ENCODE data around the gene STT3B.
"Not testable (repeated sequence)": the region's sequence is repeated elsewhere in the genome, so short reads cannot be mapped to it uniquely, and the experiment has no call there.

STT3B gene

GRCh38 chr3:31605333-31605732 lies 72.6 kb downstream of the STT3B start:
- DNase-seq (ENCODE audit: low spot score), result not testable (repeated sequence)

GRCh38 chr3:31606453-31606852 lies 73.7 kb downstream of the STT3B start:
- no peak for DNase-seq (ENCODE audit: low spot score)

GRCh38 chr3:31610700-31611275 lies 78.1 kb downstream of the STT3B start:
- peak; percentile 18 for DNase-seq (ENCODE audit: low spot score)

GRCh38 chr3:31613177-31613576 lies 80.5 kb downstream of the STT3B start:
- no peak for DNase-seq (ENCODE audit: low spot score)

DNA sequence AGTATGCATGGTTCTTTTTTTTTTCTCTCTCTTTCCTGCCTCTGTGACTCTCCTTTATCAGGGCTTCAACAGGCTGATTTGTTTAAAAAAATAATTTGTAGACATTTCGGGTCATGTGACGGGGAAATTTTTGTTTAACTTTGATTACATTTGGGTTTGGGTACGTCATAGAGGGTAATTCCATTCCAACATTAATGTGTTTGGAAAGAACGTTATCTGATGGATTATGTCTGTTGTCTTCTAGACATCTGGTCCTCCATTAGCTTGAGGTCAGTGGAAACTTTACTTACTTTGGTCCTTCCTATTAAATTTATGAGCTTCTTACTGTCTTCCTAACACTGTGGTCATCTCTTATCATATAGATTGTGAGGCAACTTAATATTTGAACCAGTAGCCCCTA lies 80.9 kb downstream of the STT3B start:
- DNase-seq (ENCODE audit: low spot score), result no peak

DNA sequence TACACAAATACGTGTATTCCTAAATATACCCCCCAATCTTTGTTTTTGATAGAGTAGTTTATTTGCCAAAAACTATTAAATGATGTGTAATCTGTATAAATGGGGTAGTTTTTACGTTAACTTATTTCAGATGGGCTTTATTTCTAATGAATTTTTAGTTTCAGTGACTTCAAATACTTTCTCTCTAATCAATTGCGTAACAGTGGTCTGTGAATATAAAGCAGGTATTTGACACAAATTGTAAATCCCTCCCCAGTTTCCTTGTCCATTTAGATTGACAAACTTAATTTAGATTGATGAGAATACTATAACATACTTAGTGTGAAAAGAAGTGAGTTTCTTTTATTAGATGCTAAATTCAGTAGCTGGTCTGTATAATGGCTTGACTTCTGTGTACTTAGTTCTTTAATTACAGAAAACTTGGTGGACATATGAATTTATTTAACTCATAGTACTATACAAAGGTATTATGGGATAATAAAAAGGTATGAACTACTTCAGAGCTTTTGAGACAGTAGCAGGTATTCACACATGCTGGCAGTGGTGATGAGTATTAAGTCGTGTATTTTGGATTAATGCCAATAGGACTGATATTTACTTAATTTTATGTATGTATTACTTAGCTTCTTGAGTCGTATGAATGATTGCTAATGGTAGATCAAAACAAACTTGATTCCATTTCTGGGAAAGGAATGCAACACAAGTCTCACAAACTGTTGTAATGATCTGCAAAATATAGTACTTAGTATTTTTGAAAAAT lies 81.6 kb downstream of the STT3B start:
- DNase-seq (ENCODE audit: low spot score), result no peak

GRCh38 chr3:31615071-31615875 lies 82.5 kb downstream of the STT3B start:
- no peak for DNase-seq (ENCODE audit: low spot score)

GRCh38 chr3:31616711-31617110 lies 84.0 kb downstream of the STT3B start:
- no peak for DNase-seq (ENCODE audit: low spot score)

- DNase-seq (ENCODE audit: low spot score), result no peak
Observed at GRCh38 chr3:31620656-31621055, 87.9 kb downstream of the STT3B start.

- no peak for DNase-seq (ENCODE audit: low spot score)
Observed at GRCh38 chr3:31621314-31621713, 88.6 kb downstream of the STT3B start.

- DNase-seq (ENCODE audit: low spot score), result no peak
Observed at GRCh38 chr3:31622636-31623288, 90.0 kb downstream of the STT3B start.

- no peak for DNase-seq (ENCODE audit: low spot score)
Observed at GRCh38 chr3:31624083-31624709, 91.5 kb downstream of the STT3B start.

- DNase-seq (ENCODE audit: low spot score), result no peak
Observed at GRCh38 chr3:31625358-31625757, 92.6 kb downstream of the STT3B start.

GRCh38 chr3:31629054-31629453 lies 96.3 kb downstream of the STT3B start:
- no peak for DNase-seq (ENCODE audit: low spot score)

GRCh38 chr3:31634476-31634875 lies 101.8 kb downstream of the STT3B start:
- DNase-seq (ENCODE audit: low spot score), result no peak

- no peak for DNase-seq (ENCODE audit: low spot score)
Observed at GRCh38 chr3:31635545-31635944, 102.8 kb downstream of the STT3B start.

GRCh38 chr3:31636049-31636448 lies 103.3 kb downstream of the STT3B start:
- no peak for DNase-seq (ENCODE audit: low spot score)

DNA sequence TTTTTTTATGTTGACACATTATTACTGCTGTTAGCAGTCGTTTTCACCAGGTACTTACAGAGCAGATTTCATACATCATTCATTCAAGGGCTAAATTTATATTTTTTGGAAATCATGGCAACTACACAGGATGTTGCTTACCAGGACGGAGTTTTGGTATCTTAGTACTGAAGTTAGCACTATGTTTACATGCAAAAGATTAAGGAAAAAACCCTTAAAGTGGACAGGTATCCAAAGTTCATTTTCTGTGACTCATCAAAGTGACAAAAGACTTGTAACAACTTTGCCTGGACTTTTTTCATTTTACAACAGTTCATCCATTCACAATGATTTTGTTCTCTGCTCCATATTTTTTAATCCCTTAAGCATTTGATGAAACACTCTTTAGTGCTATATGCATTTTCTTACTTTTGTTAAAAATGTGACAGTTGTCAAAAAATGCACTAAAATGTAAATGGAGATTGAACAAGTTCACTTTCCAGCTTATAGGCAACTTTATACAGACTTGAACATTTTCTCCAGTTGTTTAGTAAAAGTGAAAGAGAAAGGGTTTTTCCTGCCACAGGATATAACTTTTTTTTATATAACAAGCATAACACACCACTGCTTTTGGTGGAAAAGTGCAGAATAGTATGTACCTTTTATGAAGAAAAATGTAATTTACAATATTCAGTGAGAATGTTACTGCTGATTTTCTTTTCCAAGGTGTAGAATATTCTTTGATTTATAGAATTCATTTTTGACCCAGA lies 104.1 kb downstream of the STT3B start:
- DNase-seq (ENCODE audit: low spot score), result no peak

GRCh38 chr3:31639828-31640227 lies 107.1 kb downstream of the STT3B start:
- DNase-seq (ENCODE audit: low spot score), result no peak

- DNase-seq (ENCODE audit: low spot score), result no peak
Observed at GRCh38 chr3:31645256-31645655, 112.5 kb downstream of the STT3B start.

DNA sequence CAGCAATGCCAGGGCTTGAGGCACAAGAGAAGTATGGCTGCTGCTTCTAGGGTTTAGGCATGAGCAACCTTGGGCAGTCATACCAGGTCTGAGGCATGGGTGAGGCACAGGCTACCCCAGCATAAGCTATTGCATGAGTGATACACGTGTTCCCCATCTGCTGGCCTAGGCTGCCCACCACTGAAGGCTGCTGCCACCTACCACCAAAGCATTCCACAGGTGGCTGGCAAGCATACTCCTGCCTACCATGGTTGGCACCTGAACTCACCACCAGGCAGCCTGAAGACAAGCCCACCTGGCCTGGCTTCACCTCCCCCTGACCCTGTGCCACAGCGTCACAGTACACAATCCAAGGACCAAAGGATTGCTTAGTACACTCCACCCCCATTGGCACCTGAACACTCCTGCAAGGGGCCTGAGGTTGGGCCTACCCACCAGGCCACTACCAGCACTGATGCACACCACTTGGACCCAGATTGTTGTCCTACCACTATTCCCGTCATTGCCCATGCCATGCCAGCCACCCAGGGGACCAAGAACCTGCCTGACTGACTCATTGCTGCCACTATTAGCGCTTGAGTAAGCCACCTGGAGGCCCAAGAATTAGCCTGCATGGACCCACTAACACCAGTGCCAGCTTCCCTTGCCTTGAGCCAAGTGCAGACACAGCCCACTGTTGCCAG lies 115.7 kb downstream of the STT3B start:
- no peak for DNase-seq (ENCODE audit: low spot score)

Measured in pons (tissue), 1 donor.